GM19193 (cell line): ENCODE data around the gene ELL3.

ENCODE experiments used
- POLR2A ChIP-seq: IDR thresholded peaks from 4 replicates; pipeline ENCODE4 v1.6.1; 2011; ENCODE audit not compliant: insufficient read depth, insufficient read length; ENCODE audit errors: extremely low read depth

ELL3 gene

GRCh38 chr15:43793647-43794046, 16.9 kb upstream of the ELL3 start:
- TF ChIP-seq POLR2A, result no peak

- no peak for TF ChIP-seq POLR2A
Measured at GRCh38 chr15:43792761-43793476, 16.2 kb upstream of the ELL3 start.

GRCh38 chr15:43791993-43792760, 15.4 kb upstream of the ELL3 start, which contains the start of gene SERF2:
TSS of gene SERF2 (plus strand) at chr15:43792320. CDS start at chr15:43792377, 57 bp downstream.
- peak; percentile 95 for TF ChIP-seq POLR2A

GRCh38 chr15:43789409-43789808, 12.6 kb upstream of the ELL3 start:
- TF ChIP-seq POLR2A, result no peak

GRCh38 chr15:43779016-43779415, 2.2 kb upstream of the ELL3 start:
- TF ChIP-seq POLR2A, result no peak

GRCh38 chr15:43777267-43777914, 625 bp upstream of the ELL3 start:
- TF ChIP-seq POLR2A, result no peak

- peak; percentile 45 for TF ChIP-seq POLR2A
Measured at GRCh38 chr15:43776101-43776717, 557 bp downstream of the ELL3 start.

- peak; percentile 32 for TF ChIP-seq POLR2A
Measured at GRCh38 chr15:43775411-43775965, 1.3 kb downstream of the ELL3 start.

- no peak for TF ChIP-seq POLR2A
Measured at GRCh38 chr15:43774062-43774461, 2.7 kb downstream of the ELL3 start.

- no peak for TF ChIP-seq POLR2A
Measured at GRCh38 chr15:43772624-43773023, 4.1 kb downstream of the ELL3 start.

GRCh38 chr15:43771816-43772215, 5.0 kb downstream of the ELL3 start:
- no peak for TF ChIP-seq POLR2A

- TF ChIP-seq POLR2A, result no peak
Measured at GRCh38 chr15:43769584-43770228, 7.1 kb downstream of the ELL3 start.

- TF ChIP-seq POLR2A, result no peak
Measured at GRCh38 chr15:43763819-43764446, 12.8 kb downstream of the ELL3 start.

- no peak for TF ChIP-seq POLR2A
Measured at GRCh38 chr15:43762824-43763223, 13.9 kb downstream of the ELL3 start.

GRCh38 chr15:43751885-43752284, 24.9 kb downstream of the ELL3 start:
- TF ChIP-seq POLR2A, result no peak
